ENCODE results near the gene PDIA6. TPM values are rescaled to one million over a fixed set of nuclear protein-coding genes. Genes with fewer than 3 reads are reported as not detected.

Gene PDIA6
- total RNA-seq, 4 donors from 2014 or later: 81.6 to 131 (median 107) TPM

DNA sequence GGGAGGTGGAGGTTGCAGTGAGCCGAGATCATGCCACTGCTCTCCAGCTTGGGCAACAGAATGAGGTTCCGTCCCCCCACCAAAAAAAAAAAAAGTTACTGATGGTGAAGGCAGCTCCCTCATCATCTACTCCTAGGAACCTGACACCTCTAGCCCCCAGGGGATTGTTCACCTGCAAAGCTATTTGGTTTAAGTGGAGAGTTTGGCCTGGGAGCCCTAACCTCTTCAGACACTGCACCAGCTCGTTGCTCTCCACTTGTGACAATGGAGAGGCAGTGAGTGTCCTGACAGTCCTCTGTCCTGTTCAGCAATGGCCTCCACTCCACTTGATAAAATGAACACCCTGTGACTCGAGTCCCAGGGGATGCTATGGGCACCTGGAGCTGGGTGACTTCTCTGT, 47.7 kb downstream of the PDIA6 start:
- Histone ChIP-seq H3K4me3 (no peak overlapping the region), H3K9me3 (no peaks in the 10 kb centered on the region), H3K36me3 (no peaks in the 10 kb centered on the region), H3K4me1 (no peaks in the 10 kb centered on the region), H3K27me3 (peaks cover 0 to 14% (median 0%) of the 10 kb centered on the region in 4 donors), H3K27ac (no peak overlapping the region)
- intact Hi-C loops (cut with DNase I): no loop called here
- DNase-seq: no peak
- 71 to 87% methylated on average over 1 to 2 of the region's 4 CpGs for WGBS, 2 donors
- TF ChIP-seq POLR2A (IDR thresholded peaks at IDR 0.05): no peak
- TF ChIP-seq, protein P1, sequence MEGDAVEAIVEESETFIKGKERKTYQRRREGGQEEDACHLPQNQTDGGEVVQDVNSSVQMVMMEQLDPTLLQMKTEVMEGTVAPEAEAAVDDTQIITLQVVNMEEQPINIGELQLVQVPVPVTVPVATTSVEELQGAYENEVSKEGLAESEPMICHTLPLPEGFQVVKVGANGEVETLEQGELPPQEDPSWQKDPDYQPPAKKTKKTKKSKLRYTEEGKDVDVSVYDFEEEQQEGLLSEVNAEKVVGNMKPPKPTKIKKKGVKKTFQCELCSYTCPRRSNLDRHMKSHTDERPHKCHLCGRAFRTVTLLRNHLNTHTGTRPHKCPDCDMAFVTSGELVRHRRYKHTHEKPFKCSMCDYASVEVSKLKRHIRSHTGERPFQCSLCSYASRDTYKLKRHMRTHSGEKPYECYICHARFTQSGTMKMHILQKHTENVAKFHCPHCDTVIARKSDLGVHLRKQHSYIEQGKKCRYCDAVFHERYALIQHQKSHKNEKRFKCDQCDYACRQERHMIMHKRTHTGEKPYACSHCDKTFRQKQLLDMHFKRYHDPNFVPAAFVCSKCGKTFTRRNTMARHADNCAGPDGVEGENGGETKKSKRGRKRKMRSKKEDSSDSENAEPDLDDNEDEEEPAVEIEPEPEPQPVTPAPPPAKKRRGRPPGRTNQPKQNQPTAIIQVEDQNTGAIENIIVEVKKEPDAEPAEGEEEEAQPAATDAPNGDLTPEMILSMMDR (IDR thresholded peaks at IDR 0.05): no peak

DNA sequence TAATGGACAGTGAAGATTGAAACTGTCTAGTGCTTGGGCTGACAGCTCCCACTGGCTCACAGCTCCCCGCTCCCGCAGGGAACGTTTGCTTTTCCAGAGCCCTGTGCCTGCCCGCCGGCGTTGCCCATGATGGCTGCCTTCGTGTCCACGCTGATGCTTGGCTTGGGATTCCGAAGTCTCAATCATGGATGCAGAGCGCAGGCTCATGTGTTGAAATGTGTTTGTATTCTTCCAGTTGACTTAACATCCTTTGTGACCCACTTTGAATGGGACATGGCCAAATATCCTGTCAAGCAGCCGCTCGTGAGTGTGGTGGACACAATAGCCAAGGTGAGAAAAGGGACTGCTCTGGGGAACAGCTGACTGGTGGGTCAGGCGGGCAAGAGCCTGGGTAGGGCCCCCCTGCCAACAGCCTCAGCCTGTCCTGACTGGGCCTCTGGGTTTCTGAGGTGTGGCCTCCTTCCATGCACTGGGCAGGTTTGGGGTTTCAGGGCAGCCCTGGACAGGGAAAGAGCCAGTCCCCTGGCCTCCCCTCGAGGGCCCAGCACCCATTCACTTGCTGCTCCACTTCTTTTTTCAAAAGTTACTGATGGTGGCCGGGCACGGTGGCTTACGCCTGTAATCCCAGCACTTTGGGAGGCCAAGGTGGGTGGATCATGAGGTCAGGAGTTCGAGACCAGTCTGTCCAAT, 48.3 kb downstream of the PDIA6 start:
- Histone ChIP-seq H3K4me3 (no peak overlapping the region), H3K27me3 (peaks cover 0 to 14% (median 0%) of the 10 kb centered on the region in 4 donors), H3K27ac (no peak overlapping the region), H3K4me1 (peaks cover 0 to 2% (median 0%) of the 10 kb centered on the region in 3 donors), H3K9me3 (no peaks in the 10 kb centered on the region), H3K36me3 (no peaks in the 10 kb centered on the region)
- intact Hi-C loops (cut with DNase I): no loop called here
- TF ChIP-seq POLR2A (IDR thresholded peaks at IDR 0.05): no peak
- TF ChIP-seq, protein P1 (IDR thresholded peaks at IDR 0.05): no peak
- 88 to 90% methylated on average over 12 to 17 of the region's 18 CpGs for WGBS, 2 donors
- no peak for DNase-seq

DNA sequence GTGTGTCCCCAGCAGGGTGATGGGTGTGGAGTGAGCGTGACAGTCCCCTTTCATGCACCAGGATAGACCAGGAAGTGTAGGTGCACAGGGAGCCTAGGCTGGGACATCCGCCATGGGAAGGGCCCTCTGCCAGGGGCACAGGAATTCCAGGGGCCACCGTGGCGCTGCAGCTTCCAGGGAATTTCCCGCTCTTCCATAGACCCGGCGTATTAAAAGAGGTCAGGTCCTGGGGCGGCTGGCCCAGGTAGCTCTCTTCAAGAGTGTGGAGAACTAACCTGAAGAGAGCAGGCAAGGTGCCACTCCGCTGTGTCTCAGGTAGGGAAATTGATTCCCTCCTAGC, 49.2 kb downstream of the PDIA6 start:
- peaks cover 0 to 14% (median 0%) of the 10 kb centered on the region in 4 donors for H3K27me3 ChIP-seq
- intact Hi-C loops (cut with DNase I): no loop called here

DNA sequence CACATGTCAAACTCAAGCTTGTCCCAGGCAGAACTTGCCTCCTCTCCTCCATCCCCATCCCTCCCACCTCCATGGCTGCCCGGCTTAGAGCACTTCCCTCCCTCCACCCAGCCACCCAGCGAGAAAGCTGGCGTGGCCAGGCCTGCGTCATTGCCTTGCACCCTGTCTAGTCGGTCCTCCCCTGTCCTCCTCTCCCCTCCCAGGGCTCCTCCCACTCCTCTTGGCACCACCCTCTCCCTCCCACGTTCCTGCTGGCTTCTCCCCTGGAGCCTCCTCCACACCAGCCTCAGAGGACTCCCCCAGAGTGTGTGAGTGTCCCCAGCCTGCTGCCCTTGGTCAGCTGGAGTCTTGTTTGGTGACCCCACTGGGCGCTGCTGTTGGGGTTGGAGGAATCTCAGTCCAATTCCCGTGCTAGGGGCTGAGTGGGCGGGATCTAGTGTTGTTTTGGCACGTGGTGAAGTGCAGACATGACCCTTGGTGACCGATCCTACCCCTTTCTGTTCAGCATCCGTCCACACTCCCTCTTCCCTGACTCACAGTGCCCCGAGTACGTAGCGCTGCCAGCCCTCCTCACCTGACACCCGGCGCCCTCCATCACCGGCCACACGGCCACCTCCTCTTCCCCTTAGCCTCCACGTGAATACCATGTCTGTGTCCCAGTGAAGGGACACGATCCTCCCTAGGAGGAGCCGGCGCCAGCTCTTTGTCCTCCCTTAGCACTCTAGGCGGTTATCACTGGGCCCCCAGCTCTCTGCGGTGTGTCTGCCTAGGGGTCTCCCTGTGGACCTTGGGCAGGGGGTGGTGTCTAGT, 49.7 kb downstream of the PDIA6 start:
- H3K27ac ChIP-seq: no peak overlapping the region
- WGBS, 2 donors: 54 to 61% methylated on average over 16 to 22 of the region's 25 CpGs
- no peak overlapping the region for H3K4me3 ChIP-seq
- intact Hi-C loops (cut with DNase I): no loop called here
- TF ChIP-seq, protein P1 (IDR thresholded peaks at IDR 0.05): no peak
- no peak for TF ChIP-seq POLR2A (IDR thresholded peaks at IDR 0.05)
- no peaks in the 10 kb centered on the region for H3K36me3 ChIP-seq
- no peaks in the 10 kb centered on the region for H3K9me3 ChIP-seq
- H3K4me1 ChIP-seq: peaks cover 0 to 8% (median 0%) of the 10 kb centered on the region in 3 donors
- DNase-seq: no peak
- peaks cover 0 to 14% (median 0%) of the 10 kb centered on the region in 4 donors for H3K27me3 ChIP-seq

More for the DNA sequence above, 49.2 kb downstream of the PDIA6 start:
- TF ChIP-seq, protein P1 (IDR thresholded peaks at IDR 0.05): no peak
- TF ChIP-seq POLR2A (IDR thresholded peaks at IDR 0.05): no peak
- peaks cover 0 to 8% (median 0%) of the 10 kb centered on the region in 3 donors for H3K4me1 ChIP-seq
- H3K4me3 ChIP-seq: no peak overlapping the region
- WGBS, 2 donors: 80% methylated on average over 1 of the region's 9 CpGs; no CpG with 5 or more reads in 1 of the 2 donors
- no peak for DNase-seq
- H3K9me3 ChIP-seq: no peaks in the 10 kb centered on the region
- no peaks in the 10 kb centered on the region for H3K36me3 ChIP-seq
- no peak overlapping the region for H3K27ac ChIP-seq

DNA sequence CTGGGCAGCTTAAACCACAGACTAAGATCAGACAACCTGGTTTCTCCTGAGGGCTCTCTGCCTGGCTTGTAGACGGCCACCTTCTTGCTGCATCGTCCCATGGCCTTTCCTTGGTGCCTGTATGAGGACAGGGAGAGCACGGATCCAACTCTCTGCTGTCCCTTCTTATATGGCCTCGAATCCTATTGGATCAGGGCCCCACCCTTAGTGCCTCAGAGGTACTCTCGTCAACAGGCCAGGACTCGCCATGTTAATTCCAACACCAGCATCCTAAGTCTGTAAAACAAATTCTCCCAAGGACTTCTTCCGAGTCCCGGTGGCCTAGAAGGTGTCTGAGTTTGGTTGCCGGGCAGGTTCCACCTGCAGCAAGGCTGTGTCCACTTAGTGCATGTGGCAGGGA, 51.0 kb downstream of the PDIA6 start:
- Histone ChIP-seq H3K9me3 (no peaks in the 10 kb centered on the region), H3K27ac (no peak overlapping the region), H3K36me3 (no peaks in the 10 kb centered on the region), H3K27me3 (peaks cover 0 to 19% (median 0%) of the 10 kb centered on the region in 4 donors), H3K4me1 (peaks cover 0 to 8% (median 0%) of the 10 kb centered on the region in 3 donors), H3K4me3 (no peak overlapping the region)
- DNase-seq: no peak
- WGBS, 2 donors: 76 to 92% methylated on average over 7 to 9 of the region's 9 CpGs
- TF ChIP-seq, protein P1 (IDR thresholded peaks at IDR 0.05): no peak
- TF ChIP-seq POLR2A (IDR thresholded peaks at IDR 0.05): no peak
- intact Hi-C loops (cut with DNase I): no loop called here
